Measurements from ENCODE around the gene BAZ1A.

DNA sequence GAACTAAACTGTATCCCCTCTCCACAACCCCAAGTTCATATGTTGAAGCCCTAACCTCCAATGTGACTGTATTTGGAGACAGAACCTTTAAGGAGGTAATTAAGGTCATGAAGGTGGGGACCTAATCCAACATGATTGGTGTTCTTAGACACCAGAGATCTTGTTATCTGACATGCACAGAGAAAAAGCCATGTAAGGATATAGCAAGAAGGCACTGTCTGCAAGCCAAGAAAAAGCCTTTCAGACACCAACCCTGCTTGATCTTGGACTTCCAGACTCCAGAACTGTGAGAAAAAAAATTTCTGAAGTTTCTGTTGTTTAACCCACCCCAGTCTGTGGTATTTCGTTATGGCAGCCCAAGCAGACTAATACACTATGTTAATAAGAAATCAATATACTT, 98.5 kb downstream of the BAZ1A start:
- TF ChIP-seq, protein P1, sequence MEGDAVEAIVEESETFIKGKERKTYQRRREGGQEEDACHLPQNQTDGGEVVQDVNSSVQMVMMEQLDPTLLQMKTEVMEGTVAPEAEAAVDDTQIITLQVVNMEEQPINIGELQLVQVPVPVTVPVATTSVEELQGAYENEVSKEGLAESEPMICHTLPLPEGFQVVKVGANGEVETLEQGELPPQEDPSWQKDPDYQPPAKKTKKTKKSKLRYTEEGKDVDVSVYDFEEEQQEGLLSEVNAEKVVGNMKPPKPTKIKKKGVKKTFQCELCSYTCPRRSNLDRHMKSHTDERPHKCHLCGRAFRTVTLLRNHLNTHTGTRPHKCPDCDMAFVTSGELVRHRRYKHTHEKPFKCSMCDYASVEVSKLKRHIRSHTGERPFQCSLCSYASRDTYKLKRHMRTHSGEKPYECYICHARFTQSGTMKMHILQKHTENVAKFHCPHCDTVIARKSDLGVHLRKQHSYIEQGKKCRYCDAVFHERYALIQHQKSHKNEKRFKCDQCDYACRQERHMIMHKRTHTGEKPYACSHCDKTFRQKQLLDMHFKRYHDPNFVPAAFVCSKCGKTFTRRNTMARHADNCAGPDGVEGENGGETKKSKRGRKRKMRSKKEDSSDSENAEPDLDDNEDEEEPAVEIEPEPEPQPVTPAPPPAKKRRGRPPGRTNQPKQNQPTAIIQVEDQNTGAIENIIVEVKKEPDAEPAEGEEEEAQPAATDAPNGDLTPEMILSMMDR (IDR thresholded peaks at IDR 0.05) = no peak
- TF ChIP-seq EP300 (IDR thresholded peaks at IDR 0.05) (no peak), POLR2A (IDR thresholded peaks at IDR 0.05) (no peak), POLR2AphosphoS5 (IDR thresholded peaks at IDR 0.05) (no peak)

Measured in upper lobe of left lung (tissue), 4 donors.